ENCODE data around the gene CTRB2. TPM values are rescaled to one million over a fixed set of nuclear protein-coding genes. Genes with fewer than 3 reads are reported as not detected.
A peak's percentile ranks its signal among the peaks of the same experiment; 100 is the strongest.

The CTRB2 gene
- total RNA-seq, 3 donors from 2014 or later = not detected

DNA sequence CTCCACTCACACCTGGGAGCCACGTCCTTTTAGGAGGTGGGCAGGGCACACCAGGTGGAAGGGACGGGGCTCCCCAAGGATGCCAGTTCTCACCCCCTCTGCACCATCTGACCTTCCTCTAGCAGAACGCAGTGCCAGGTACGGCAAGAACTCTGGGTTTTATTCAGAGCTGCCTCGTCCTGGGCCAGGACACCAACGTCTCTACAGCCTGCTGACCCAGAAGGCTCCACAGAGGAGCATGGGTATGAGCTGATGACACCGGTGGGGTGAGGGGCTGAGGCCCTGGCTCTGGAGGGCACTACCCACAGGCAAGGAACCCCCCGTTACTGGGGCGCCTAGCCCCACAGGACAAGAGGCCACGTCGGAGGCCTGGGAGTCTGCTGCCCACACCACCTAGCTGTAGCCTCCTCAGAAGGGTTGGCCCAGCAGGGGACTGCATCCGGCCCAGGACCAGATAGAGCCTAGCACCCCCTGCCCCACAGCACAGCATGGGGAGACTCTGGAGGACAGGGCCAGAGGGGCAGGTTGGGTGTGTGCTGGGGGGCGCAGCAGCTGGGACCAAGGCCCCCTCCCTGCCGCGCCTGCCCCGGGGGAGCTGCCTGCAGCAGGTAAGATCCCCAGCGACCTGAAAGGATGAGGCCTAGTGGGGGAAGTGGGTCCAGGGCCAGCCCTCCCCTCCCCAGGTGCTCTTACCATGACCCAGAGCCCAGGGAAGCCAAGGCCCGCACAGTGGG lies 30.6 kb upstream of the CTRB2 start:
- H3K4me3 ChIP-seq = no peak overlapping the region
- H3K27ac ChIP-seq = peak overlapping the region; percentile 76 to 82
- no peaks in the 10 kb centered on the region for H3K27me3 ChIP-seq
- H3K4me1 ChIP-seq = peaks cover 18 to 20% of the 10 kb centered on the region in 2 donors
- H3K36me3 ChIP-seq = peaks cover 7% of the 10 kb centered on the region
- no peaks in the 10 kb centered on the region for H3K9me3 ChIP-seq
- intact Hi-C loops (cut with DNase I; ENCODE audit: low total_unique reads) = no loop called here
- TF ChIP-seq CTCF (IDR thresholded peaks at IDR 0.05) (no peak), POLR2AphosphoS5 (IDR thresholded peaks at IDR 0.05) (no peak), POLR2A (IDR thresholded peaks at IDR 0.05) (no peak)
- DNase-seq (ENCODE audit: low spot score in 2 of 2) = no peak

- Histone ChIP-seq H3K4me1 (peaks cover 18 to 20% of the 10 kb centered on the region in 2 donors), H3K27ac (peak overlapping the region in 1 of 2 donors; percentile 38), H3K4me3 (no peak overlapping the region), H3K9me3 (no peaks in the 10 kb centered on the region), H3K27me3 (no peaks in the 10 kb centered on the region), H3K36me3 (peaks cover 7% of the 10 kb centered on the region)
- no peak for DNase-seq (ENCODE audit: low spot score in 2 of 2)
- TF ChIP-seq CTCF (IDR thresholded peaks at IDR 0.05) (no peak), POLR2A (IDR thresholded peaks at IDR 0.05) (no peak), POLR2AphosphoS5 (IDR thresholded peaks at IDR 0.05) (no peak)
- intact Hi-C loops (cut with DNase I; ENCODE audit: low total_unique reads) = no loop called here
Measured at GRCh38 chr16:75236736-75237397, 29.9 kb upstream of the CTRB2 start.

DNA sequence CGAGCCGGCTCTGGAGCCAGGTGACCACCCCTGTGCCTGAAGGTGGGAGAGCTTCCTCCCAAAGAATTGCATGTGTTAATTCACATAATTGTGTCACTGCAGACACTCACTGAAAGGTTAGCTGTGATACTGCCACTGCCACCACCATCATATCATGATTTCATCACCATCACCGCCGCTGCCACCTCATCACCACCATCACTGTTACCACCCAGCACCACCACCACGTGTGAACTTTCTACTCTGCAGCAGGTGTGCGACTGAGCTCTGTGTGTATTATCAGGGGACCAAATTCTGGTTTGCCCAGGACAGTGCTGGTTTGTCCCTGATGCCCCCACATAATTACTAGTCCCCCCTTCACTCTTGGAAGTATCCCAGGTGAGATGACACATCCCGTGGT lies 29.3 kb upstream of the CTRB2 start:
- Histone ChIP-seq H3K27me3 (no peaks in the 10 kb centered on the region), H3K36me3 (peaks cover 7% of the 10 kb centered on the region), H3K9me3 (no peaks in the 10 kb centered on the region), H3K4me3 (no peak overlapping the region), H3K4me1 (peaks cover 18 to 20% of the 10 kb centered on the region in 2 donors), H3K27ac (no peak overlapping the region)
- no peak for TF ChIP-seq CTCF (IDR thresholded peaks at IDR 0.05)
- TF ChIP-seq POLR2AphosphoS5 (IDR thresholded peaks at IDR 0.05) = no peak
- TF ChIP-seq POLR2A (IDR thresholded peaks at IDR 0.05) = no peak
- intact Hi-C loops (cut with DNase I; ENCODE audit: low total_unique reads) = no loop called here
- DNase-seq (ENCODE audit: low spot score in 2 of 2) = no peak

GRCh38 chr16:75235721-75236193 lies 28.8 kb upstream of the CTRB2 start:
- Histone ChIP-seq H3K4me3 (no peak overlapping the region), H3K4me1 (peaks cover 18 to 20% of the 10 kb centered on the region in 2 donors), H3K36me3 (peaks cover 7% of the 10 kb centered on the region), H3K27ac (no peak overlapping the region), H3K9me3 (no peaks in the 10 kb centered on the region), H3K27me3 (no peaks in the 10 kb centered on the region)
- intact Hi-C loops (cut with DNase I; ENCODE audit: low total_unique reads) = no loop called here
- TF ChIP-seq POLR2A (IDR thresholded peaks at IDR 0.05) (no peak), CTCF (IDR thresholded peaks at IDR 0.05) (no peak), POLR2AphosphoS5 (IDR thresholded peaks at IDR 0.05) (no peak)
- no peak for DNase-seq (ENCODE audit: low spot score in 2 of 2)

All from breast epithelium (tissue), 4 donors.